GM21529 (cell line): Measurements from ENCODE around the gene OXCT2.

ENCODE experiments used
- ATAC-seq: cut with Tn5 transposase; IDR thresholded peaks from one replicate; pipeline ENCODE4 v1.9.1; 2021; ENCODE audit not compliant: unreplicated experiment

The OXCT2 gene

GRCh38 chr1:39737546-39738169 is 33.5 kb downstream of the OXCT2 start:
- no peak for ATAC-seq

- ATAC-seq: no peak
These were observed 35.4 kb downstream of the OXCT2 start for GRCh38 chr1:39735731-39736130.

- no peak for ATAC-seq
These were observed 38.0 kb downstream of the OXCT2 start for GRCh38 chr1:39733161-39733560.

- ATAC-seq: no peak
These were observed 38.4 kb downstream of the OXCT2 start for GRCh38 chr1:39732730-39733129.

- no peak for ATAC-seq
These were observed 41.3 kb downstream of the OXCT2 start for GRCh38 chr1:39729842-39730241.

GRCh38 chr1:39729030-39729429 is 42.1 kb downstream of the OXCT2 start:
- ATAC-seq: no peak

GRCh38 chr1:39727932-39728317 is 43.2 kb downstream of the OXCT2 start:
- ATAC-seq: no peak

- ATAC-seq: peak; percentile 55
These were observed 43.8 kb downstream of the OXCT2 start for GRCh38 chr1:39727221-39727931.

- no peak for ATAC-seq
These were observed 44.5 kb downstream of the OXCT2 start for GRCh38 chr1:39726600-39726999.

- ATAC-seq: no peak
These were observed 48.7 kb downstream of the OXCT2 start for GRCh38 chr1:39722495-39722894.

GRCh38 chr1:39721664-39722063 is 49.5 kb downstream of the OXCT2 start:
- ATAC-seq: no peak

GRCh38 chr1:39720094-39720999 is 50.8 kb downstream of the OXCT2 start:
- no peak for ATAC-seq
